ENCODE results near the gene PIEZO2. TPM values are rescaled to one million over a fixed set of nuclear protein-coding genes. Genes with fewer than 3 reads are reported as not detected.

Gene PIEZO2
- total RNA-seq, 1 experiment from 2014 or later = not detected

DNA sequence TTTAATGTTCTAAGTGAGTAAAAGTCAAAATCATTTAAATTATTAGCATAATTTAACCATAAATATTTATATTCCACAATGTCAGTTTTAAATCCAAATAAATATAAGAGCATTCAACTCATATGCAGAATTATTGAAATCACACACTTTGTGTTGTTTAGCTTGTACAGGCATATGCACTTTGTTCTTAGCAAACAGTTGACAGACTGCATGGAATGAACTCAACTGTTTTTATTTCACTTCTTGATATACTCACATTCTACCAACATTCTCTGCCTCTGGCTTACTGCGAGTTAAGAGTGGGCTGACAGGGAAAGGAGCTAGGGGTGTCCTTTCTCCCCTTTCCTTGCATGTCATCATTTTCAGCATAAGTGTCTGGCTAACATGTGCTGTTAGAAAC lies 7.6 kb upstream of the PIEZO2 start:
- H3K79me2 ChIP-seq (ENCODE audit: low read length) = no peaks in the 10 kb centered on the region
- no peaks in the 10 kb centered on the region for H3K9me3 ChIP-seq (ENCODE audit: low read length)
- H3K4me3 ChIP-seq (ENCODE audit: low read length) = no peak overlapping the region
- H3K9ac ChIP-seq (ENCODE audit: low read length) = no peak overlapping the region
- no peak overlapping the region for H3K4me2 ChIP-seq (ENCODE audit: low read depth, low read length, poor library complexity, severe bottlenecking)
- H4K20me1 ChIP-seq (ENCODE audit: insufficient read depth, low read depth, low read length) = no peaks in the 10 kb centered on the region
- no peaks in the 10 kb centered on the region for H3K36me3 ChIP-seq (ENCODE audit: insufficient read depth, low read length)
- no peak overlapping the region for H2AFZ ChIP-seq (ENCODE audit: low read length)
- H3K4me1 ChIP-seq (ENCODE audit: low read length) = no peaks in the 10 kb centered on the region
- H3K9me2 ChIP-seq (replicated peaks; ENCODE audit: insufficient read depth, low read length) = no peaks in the 10 kb centered on the region
- no peak for DNase-seq
- no peaks in the 10 kb centered on the region for H3K27me3 ChIP-seq (ENCODE audit: low read length)
- H3K27ac ChIP-seq (ENCODE audit: low read length) = no peak overlapping the region

DNA sequence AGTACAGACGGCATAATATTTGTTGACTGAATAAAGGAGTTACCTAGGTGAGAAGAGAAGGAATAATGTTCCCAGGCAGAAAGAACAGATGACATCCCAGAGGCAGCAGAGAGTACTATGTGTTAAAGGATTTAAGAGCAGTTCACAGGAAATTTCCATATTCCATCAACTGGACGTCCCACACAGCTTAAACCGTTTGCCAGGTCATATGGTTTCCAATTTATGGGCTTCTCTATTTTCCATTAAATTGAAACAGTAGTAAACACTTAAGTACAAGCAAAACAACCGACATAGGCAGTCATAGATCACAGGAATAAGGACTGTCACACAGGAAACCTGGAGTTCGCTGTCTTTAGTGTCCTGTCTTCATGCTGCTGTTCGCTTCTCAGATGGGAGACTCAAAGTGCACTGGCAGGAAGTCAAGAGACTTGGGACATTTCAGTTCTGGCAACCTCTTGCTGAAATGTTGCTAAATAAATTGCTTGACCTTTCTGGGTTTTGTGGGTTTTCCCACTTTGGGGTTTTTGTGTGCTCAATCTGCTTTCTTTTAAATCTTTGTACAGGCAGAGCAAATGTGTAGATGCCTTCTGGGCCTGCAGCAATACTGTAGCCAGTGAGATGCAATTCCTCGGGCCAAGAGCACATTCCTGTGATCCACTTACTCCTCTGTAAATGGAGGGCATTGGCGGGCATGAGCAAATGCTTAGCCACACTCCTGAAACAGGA lies 5.8 kb upstream of the PIEZO2 start:
- H3K9me3 ChIP-seq (ENCODE audit: low read length) = no peaks in the 10 kb centered on the region
- no peaks in the 10 kb centered on the region for H3K79me2 ChIP-seq (ENCODE audit: low read length)
- H2AFZ ChIP-seq (ENCODE audit: low read length) = no peak overlapping the region
- H3K9me2 ChIP-seq (replicated peaks; ENCODE audit: insufficient read depth, low read length) = no peaks in the 10 kb centered on the region
- no peaks in the 10 kb centered on the region for H3K4me1 ChIP-seq (ENCODE audit: low read length)
- no peak overlapping the region for H3K4me2 ChIP-seq (ENCODE audit: low read depth, low read length, poor library complexity, severe bottlenecking)
- no peak for DNase-seq
- no peaks in the 10 kb centered on the region for H3K36me3 ChIP-seq (ENCODE audit: insufficient read depth, low read length)
- no peaks in the 10 kb centered on the region for H4K20me1 ChIP-seq (ENCODE audit: insufficient read depth, low read depth, low read length)
- H3K9ac ChIP-seq (ENCODE audit: low read length) = no peak overlapping the region
- H3K27me3 ChIP-seq (ENCODE audit: low read length) = no peaks in the 10 kb centered on the region
- no peak overlapping the region for H3K27ac ChIP-seq (ENCODE audit: low read length)
- no peak overlapping the region for H3K4me3 ChIP-seq (ENCODE audit: low read length)

DNA sequence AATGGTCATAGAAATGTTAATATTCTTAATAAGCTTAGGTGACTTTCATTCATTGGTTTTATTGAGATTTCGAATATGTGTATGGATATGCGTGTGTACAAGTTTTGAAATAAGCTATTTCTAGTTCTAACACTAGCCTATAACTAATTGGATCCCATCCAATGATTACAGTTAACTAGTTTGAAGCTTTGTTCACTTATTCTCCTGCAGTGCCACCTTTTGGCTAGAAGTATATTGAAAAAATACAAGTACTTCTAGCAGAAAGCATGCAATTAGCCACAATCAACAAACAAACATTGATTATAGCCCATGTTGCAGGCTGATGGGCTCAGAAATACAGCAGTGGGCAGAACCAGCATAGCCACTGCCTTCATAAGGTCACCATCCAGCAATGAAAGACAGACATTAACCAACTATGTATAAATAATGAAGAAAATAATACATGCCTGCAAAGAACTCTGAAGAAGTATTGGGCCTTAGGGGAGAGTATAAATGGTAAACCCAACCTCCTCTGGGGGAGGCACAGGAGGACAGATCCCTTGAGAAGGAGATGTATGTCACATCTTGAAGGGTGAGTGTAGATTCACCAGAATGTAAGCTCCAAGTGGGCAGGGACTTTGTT lies 5.1 kb upstream of the PIEZO2 start:
- Histone ChIP-seq H3K9me2 (replicated peaks; ENCODE audit: insufficient read depth, low read length) (no peaks in the 10 kb centered on the region), H3K4me1 (ENCODE audit: low read length) (no peaks in the 10 kb centered on the region), H3K36me3 (ENCODE audit: insufficient read depth, low read length) (no peaks in the 10 kb centered on the region), H3K4me2 (ENCODE audit: low read depth, low read length, poor library complexity, severe bottlenecking) (no peak overlapping the region), H3K27ac (ENCODE audit: low read length) (no peak overlapping the region), H3K4me3 (ENCODE audit: low read length) (no peak overlapping the region), H3K9ac (ENCODE audit: low read length) (no peak overlapping the region), H4K20me1 (ENCODE audit: insufficient read depth, low read depth, low read length) (no peaks in the 10 kb centered on the region), H2AFZ (ENCODE audit: low read length) (no peak overlapping the region), H3K79me2 (ENCODE audit: low read length) (no peaks in the 10 kb centered on the region), H3K9me3 (ENCODE audit: low read length) (no peaks in the 10 kb centered on the region), H3K27me3 (ENCODE audit: low read length) (no peaks in the 10 kb centered on the region)
- peak; percentile 68 for DNase-seq

DNA sequence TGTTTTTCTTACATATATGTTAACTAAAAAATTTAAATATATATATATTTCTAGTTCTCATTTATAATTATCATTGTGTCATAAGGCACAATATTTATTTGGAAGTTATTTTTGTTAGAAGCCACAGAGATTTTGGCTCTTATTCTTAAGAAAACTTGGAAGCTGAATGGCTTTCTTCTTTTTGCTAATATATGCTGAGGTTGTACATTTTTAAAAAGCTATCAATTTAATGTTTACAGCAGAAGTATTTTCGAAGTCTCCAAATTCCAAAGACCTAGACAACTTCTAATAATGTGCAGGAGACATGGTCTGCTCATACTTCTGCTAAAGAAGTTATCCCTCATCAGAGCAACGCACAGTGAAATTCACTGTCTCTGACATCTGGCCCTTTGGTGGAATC lies 3.7 kb upstream of the PIEZO2 start:
- no peak overlapping the region for H3K9ac ChIP-seq (ENCODE audit: low read length)
- H2AFZ ChIP-seq (ENCODE audit: low read length) = no peak overlapping the region
- no peaks in the 10 kb centered on the region for H4K20me1 ChIP-seq (ENCODE audit: insufficient read depth, low read depth, low read length)
- H3K27ac ChIP-seq (ENCODE audit: low read length) = no peak overlapping the region
- no peak overlapping the region for H3K4me3 ChIP-seq (ENCODE audit: low read length)
- H3K4me1 ChIP-seq (ENCODE audit: low read length) = no peaks in the 10 kb centered on the region
- H3K27me3 ChIP-seq (ENCODE audit: low read length) = no peaks in the 10 kb centered on the region
- DNase-seq = no peak
- no peaks in the 10 kb centered on the region for H3K36me3 ChIP-seq (ENCODE audit: insufficient read depth, low read length)
- no peaks in the 10 kb centered on the region for H3K79me2 ChIP-seq (ENCODE audit: low read length)
- no peaks in the 10 kb centered on the region for H3K9me2 ChIP-seq (replicated peaks; ENCODE audit: insufficient read depth, low read length)
- no peaks in the 10 kb centered on the region for H3K9me3 ChIP-seq (ENCODE audit: low read length)
- H3K4me2 ChIP-seq (ENCODE audit: low read depth, low read length, poor library complexity, severe bottlenecking) = no peak overlapping the region

DNA sequence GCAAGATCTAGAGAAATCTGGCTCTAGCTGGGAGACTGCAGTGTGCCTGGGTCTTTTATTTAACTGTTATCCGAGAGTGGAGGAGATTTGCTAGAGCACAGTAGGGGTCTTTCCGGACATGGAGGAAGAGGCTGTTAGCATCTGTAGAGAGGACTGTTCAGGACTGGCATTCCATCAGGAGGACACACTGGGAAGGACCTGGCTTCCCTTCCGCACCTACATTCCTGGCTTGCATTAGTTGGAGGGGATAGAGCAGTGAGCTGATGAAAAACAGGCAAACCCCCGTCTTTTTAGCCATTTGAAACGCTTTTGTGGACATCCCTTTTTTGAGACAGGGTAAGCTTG lies 874 bp upstream of the PIEZO2 start:
- Histone ChIP-seq H2AFZ (ENCODE audit: low read length) (no peak overlapping the region), H3K4me2 (ENCODE audit: low read depth, low read length, poor library complexity, severe bottlenecking) (no peak overlapping the region), H3K9ac (ENCODE audit: low read length) (no peak overlapping the region), H3K4me1 (ENCODE audit: low read length) (no peaks in the 10 kb centered on the region), H3K79me2 (ENCODE audit: low read length) (no peaks in the 10 kb centered on the region), H3K4me3 (ENCODE audit: low read length) (no peak overlapping the region), H3K36me3 (ENCODE audit: insufficient read depth, low read length) (no peaks in the 10 kb centered on the region), H3K9me3 (ENCODE audit: low read length) (no peaks in the 10 kb centered on the region), H3K27ac (ENCODE audit: low read length) (no peak overlapping the region), H3K27me3 (ENCODE audit: low read length) (no peaks in the 10 kb centered on the region), H3K9me2 (replicated peaks; ENCODE audit: insufficient read depth, low read length) (no peaks in the 10 kb centered on the region), H4K20me1 (ENCODE audit: insufficient read depth, low read depth, low read length) (no peaks in the 10 kb centered on the region)
- DNase-seq = no peak

DNA sequence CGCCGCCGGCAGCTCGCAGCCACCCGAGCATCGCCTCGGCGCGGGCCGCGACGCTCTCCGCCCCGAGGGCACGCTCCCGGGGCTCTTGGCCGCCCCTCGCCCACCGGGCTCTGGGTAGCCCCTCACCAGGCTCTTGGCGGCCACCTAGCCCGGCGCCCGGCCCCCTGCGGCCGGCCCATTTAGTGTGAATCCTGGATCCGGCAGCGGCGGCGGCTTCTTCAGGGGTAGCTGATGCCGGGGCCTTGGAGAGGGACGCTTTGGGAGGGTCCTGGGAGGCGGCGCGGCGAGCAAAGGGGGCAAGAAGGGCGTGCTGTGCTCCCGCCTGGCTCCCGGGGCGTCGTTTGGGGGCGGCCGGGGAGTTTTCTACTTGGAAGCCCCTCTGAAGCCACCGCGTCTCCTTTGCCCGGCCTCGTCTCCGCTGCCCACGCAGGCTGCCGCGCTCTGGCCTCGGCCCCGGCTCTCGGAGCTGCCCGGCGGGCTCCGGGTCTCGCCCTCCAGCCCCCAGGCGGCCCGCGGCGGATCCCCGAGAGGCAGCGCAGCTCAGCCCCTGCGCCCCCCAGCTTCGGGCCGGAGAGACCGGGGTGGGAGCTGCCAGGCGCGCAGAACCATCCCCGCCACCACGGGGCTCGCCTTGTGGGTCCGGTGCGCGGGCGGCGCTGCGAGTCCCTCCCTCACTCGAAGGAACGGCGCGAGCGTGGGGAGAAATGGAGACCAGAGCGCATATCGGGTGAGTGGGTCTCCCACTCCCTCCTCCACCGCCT lies 509 bp downstream of the PIEZO2 start:
- no peak overlapping the region for H3K4me3 ChIP-seq (ENCODE audit: low read length)
- no peaks in the 10 kb centered on the region for H3K9me2 ChIP-seq (replicated peaks; ENCODE audit: insufficient read depth, low read length)
- H3K9me3 ChIP-seq (ENCODE audit: low read length) = no peaks in the 10 kb centered on the region
- no peak overlapping the region for H3K27ac ChIP-seq (ENCODE audit: low read length)
- H3K4me2 ChIP-seq (ENCODE audit: low read depth, low read length, poor library complexity, severe bottlenecking) = no peak overlapping the region
- H3K27me3 ChIP-seq (ENCODE audit: low read length) = no peaks in the 10 kb centered on the region
- no peak overlapping the region for H2AFZ ChIP-seq (ENCODE audit: low read length)
- H3K36me3 ChIP-seq (ENCODE audit: insufficient read depth, low read length) = no peaks in the 10 kb centered on the region
- no peaks in the 10 kb centered on the region for H4K20me1 ChIP-seq (ENCODE audit: insufficient read depth, low read depth, low read length)
- H3K9ac ChIP-seq (ENCODE audit: low read length) = no peak overlapping the region
- no peaks in the 10 kb centered on the region for H3K4me1 ChIP-seq (ENCODE audit: low read length)
- no peaks in the 10 kb centered on the region for H3K79me2 ChIP-seq (ENCODE audit: low read length)
- no peak for DNase-seq

DNA sequence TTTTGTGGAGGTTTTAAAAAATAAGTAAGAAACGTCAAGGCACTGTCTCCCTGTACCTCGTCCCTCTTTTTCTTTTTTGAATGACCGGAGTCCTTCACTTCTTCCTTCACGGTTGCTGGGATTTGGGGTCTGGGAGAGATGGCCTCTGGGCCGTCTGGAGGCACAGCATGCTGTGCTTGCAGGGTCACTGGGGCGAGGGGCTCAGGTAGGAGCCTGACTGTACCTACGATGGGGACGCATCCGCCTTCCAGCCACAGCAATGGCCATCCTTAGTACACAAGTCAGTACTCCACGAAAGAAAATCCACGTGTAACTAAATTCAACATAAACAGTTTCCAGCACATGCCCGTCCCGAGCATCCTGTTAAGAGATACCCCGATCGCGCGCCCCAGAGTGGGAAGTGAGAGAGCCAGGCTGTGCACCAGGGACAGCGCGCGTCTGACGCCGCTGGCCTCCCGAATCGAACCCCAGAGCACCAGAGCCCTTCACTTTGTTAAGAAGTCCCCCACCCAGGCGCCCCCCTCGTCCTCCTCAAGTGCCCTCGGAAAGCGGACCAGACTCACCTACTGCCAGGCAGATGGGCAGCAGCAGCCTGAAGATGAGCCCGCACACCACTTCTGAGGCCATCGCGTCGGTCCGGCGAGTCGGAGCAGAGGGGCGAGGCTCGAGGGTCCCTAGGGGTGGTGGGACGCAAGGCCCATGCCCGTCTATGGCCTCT lies 1.2 kb downstream of the PIEZO2 start:
- Histone ChIP-seq H3K36me3 (ENCODE audit: insufficient read depth, low read length) (no peaks in the 10 kb centered on the region), H3K79me2 (ENCODE audit: low read length) (no peaks in the 10 kb centered on the region), H3K4me2 (ENCODE audit: low read depth, low read length, poor library complexity, severe bottlenecking) (no peak overlapping the region), H2AFZ (ENCODE audit: low read length) (no peak overlapping the region), H3K4me3 (ENCODE audit: low read length) (no peak overlapping the region), H3K27me3 (ENCODE audit: low read length) (no peaks in the 10 kb centered on the region), H3K27ac (ENCODE audit: low read length) (no peak overlapping the region), H4K20me1 (ENCODE audit: insufficient read depth, low read depth, low read length) (no peaks in the 10 kb centered on the region), H3K4me1 (ENCODE audit: low read length) (no peaks in the 10 kb centered on the region), H3K9me2 (replicated peaks; ENCODE audit: insufficient read depth, low read length) (no peaks in the 10 kb centered on the region), H3K9ac (ENCODE audit: low read length) (no peak overlapping the region), H3K9me3 (ENCODE audit: low read length) (no peaks in the 10 kb centered on the region)
- DNase-seq = no peak

DNA sequence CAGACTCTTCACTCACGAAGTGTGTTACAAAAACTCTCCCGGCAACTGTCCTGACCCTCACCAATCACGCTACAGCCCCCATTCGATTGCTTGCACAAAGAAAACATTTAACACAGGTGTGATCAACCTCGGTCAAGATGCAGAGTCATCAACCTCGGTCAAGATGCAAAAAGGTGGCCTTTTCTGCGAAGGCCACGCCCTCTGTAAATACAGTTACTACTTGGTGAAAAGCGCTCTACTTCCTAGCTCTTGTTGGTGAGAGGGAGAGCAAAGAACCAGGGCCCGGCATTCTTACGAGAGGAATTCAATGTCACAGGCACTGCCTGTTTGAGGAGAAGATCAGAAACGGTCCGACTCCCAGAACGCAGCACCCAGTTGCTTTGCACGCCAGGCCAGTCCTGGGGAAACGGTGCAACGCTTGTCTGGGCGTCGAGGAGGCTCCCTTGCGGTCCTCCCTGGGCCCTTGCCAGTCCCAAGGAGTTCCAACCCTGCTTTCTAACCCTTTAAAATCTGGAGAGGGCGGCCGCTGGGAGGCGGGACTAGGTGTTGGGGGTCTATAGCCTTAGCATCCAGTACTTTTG lies 1.9 kb downstream of the PIEZO2 start:
- no peak overlapping the region for H3K4me2 ChIP-seq (ENCODE audit: low read depth, low read length, poor library complexity, severe bottlenecking)
- no peaks in the 10 kb centered on the region for H3K9me3 ChIP-seq (ENCODE audit: low read length)
- H2AFZ ChIP-seq (ENCODE audit: low read length) = no peak overlapping the region
- H3K36me3 ChIP-seq (ENCODE audit: insufficient read depth, low read length) = no peaks in the 10 kb centered on the region
- H3K27ac ChIP-seq (ENCODE audit: low read length) = no peak overlapping the region
- H3K9me2 ChIP-seq (replicated peaks; ENCODE audit: insufficient read depth, low read length) = no peaks in the 10 kb centered on the region
- H4K20me1 ChIP-seq (ENCODE audit: insufficient read depth, low read depth, low read length) = no peaks in the 10 kb centered on the region
- no peaks in the 10 kb centered on the region for H3K27me3 ChIP-seq (ENCODE audit: low read length)
- H3K4me1 ChIP-seq (ENCODE audit: low read length) = no peaks in the 10 kb centered on the region
- no peaks in the 10 kb centered on the region for H3K79me2 ChIP-seq (ENCODE audit: low read length)
- no peak for DNase-seq
- no peak overlapping the region for H3K9ac ChIP-seq (ENCODE audit: low read length)
- no peak overlapping the region for H3K4me3 ChIP-seq (ENCODE audit: low read length)
